DOHH2 (cell line): ENCODE measurements around the gene PTP4A2.

ENCODE experiments used
- H3F3A ChIP-seq: fragments of 200-600 bp; sonication (generic), shearing (Covaris generic); 2 replicates; pipeline ENCODE4 v1.6.0; 2016; ENCODE audit warnings: antibody characterized with exemption, mild to moderate bottlenecking; ENCODE audit not compliant: control insufficient read depth, insufficient read depth
- H3K27ac ChIP-seq: fragments of 200-600 bp; sonication (generic); 2 replicates; pipeline ENCODE4 v1.5.1; 2014; ENCODE audit warnings: low read depth, mild to moderate bottlenecking, low read length, moderate library complexity
- H3K27me3 ChIP-seq: fragments of 200-600 bp; sonication (generic); 2 replicates; pipeline ENCODE4 v1.6.1; 2014; ENCODE audit warnings: mild to moderate bottlenecking, low read length, mixed read lengths; ENCODE audit not compliant: control insufficient read depth
- H3K36me3 ChIP-seq: fragments of 200-600 bp; sonication (generic); 2 replicates; pipeline ENCODE4 v1.6.1; 2014; ENCODE audit warnings: mild to moderate bottlenecking, low read length, moderate library complexity, mixed read lengths; ENCODE audit not compliant: control insufficient read depth
- H3K4me1 ChIP-seq: fragments of 200-600 bp; sonication (generic); 2 replicates; pipeline ENCODE4 v1.6.1; 2014; ENCODE audit warnings: mild to moderate bottlenecking, low read length, mixed read lengths; ENCODE audit not compliant: control insufficient read depth
- H3K4me2 ChIP-seq: fragments of 200-600 bp; sonication (generic); 2 replicates; pipeline ENCODE4 v1.6.0; 2014; ENCODE audit warnings: mild to moderate bottlenecking, low read length, moderate library complexity
- H3K4me3 ChIP-seq: fragments of 200-600 bp; sonication (generic); 2 replicates; pipeline ENCODE4 v1.5.1; 2014; ENCODE audit warnings: mild to moderate bottlenecking, low read length, mixed read lengths
- H3K79me2 ChIP-seq: fragments of 200-600 bp; sonication (generic); 2 replicates; pipeline ENCODE4 v1.6.1; 2014; ENCODE audit warnings: mild to moderate bottlenecking, low read length, mixed read lengths; ENCODE audit not compliant: control insufficient read depth
- H3K9me2 ChIP-seq: fragments of 200-600 bp; sonication (generic); replicated peaks from 2 replicates; pipeline ENCODE4 v1.6.1; 2014; ENCODE audit warnings: mild to moderate bottlenecking, low read length, mixed read lengths; ENCODE audit not compliant: control insufficient read depth
- H3K9me3 ChIP-seq: fragments of 200-600 bp; sonication (generic); 2 replicates; pipeline ENCODE4 v1.6.1; 2014; ENCODE audit warnings: antibody characterized with exemption, low read length, mixed read lengths; ENCODE audit not compliant: control insufficient read depth, insufficient read depth
- H4K20me1 ChIP-seq: fragments of 200-600 bp; sonication (generic); 2 replicates; pipeline ENCODE4 v1.6.0; 2014; ENCODE audit warnings: low read depth, mild to moderate bottlenecking, antibody characterized with exemption, low read length, moderate library complexity; ENCODE audit not compliant: control insufficient read depth, insufficient read depth
- CTCF ChIP-seq: fragments of 200-600 bp; sonication (generic); IDR thresholded peaks from one replicate; pipeline ENCODE4 v1.5.1; 2014; ENCODE audit warnings: antibody characterized with exemption, mild to moderate bottlenecking, low read depth, low read length; ENCODE audit not compliant: poor library complexity, severe bottlenecking
- EZH2phosphoT487 ChIP-seq: fragments of 200-600 bp; sonication (generic); IDR thresholded peaks from 2 replicates; pipeline ENCODE4 v1.6.1; 2017; ENCODE audit warnings: borderline replicate concordance, mild to moderate bottlenecking, antibody characterized with exemption, low read length, moderate library complexity, mixed read lengths

The PTP4A2 gene

GRCh38 chr1:31915438-31915837 lies 22.7 kb downstream of the PTP4A2 start:
- Histone ChIP-seq H4K20me1 (peaks cover 19% of the 10 kb centered on the region; the same call in 1 of the 2 replicates), H3K9me3 (no peaks in the 10 kb centered on the region), H3K36me3 (peaks cover 86% of the 10 kb centered on the region)

GRCh38 chr1:31913968-31914367 lies 24.2 kb downstream of the PTP4A2 start:
- Histone ChIP-seq H3K27me3 (no peaks in the 10 kb centered on the region), H3K27ac (peak overlapping the region; percentile 40), H3K36me3 (peaks cover 93% of the 10 kb centered on the region), H3K79me2 (peaks cover 92% of the 10 kb centered on the region), H3K4me1 (peaks cover 53% of the 10 kb centered on the region), H3K9me2 (no peaks in the 10 kb centered on the region), H3F3A (peaks cover 20% of the 10 kb centered on the region), H3K4me2 (peak overlapping the region; percentile 11), H3K4me3 (peak overlapping the region; percentile 21), H3K9me3 (no peaks in the 10 kb centered on the region), H4K20me1 (peaks cover 15% of the 10 kb centered on the region; the same call in 1 of the 2 replicates)
- TF ChIP-seq CTCF = no peak
- TF ChIP-seq EZH2phosphoT487 = no peak

More at GRCh38 chr1:31915438-31915837, 22.7 kb downstream of the PTP4A2 start:
- Histone ChIP-seq H3K4me2 (peak overlapping the region; percentile 11; the same call in 1 of the 2 replicates), H3K4me1 (peaks cover 53% of the 10 kb centered on the region), H3K79me2 (peaks cover 98% of the 10 kb centered on the region), H3K27me3 (no peaks in the 10 kb centered on the region), H3K4me3 (no peak overlapping the region), H3K27ac (no peak overlapping the region; the same call in 1 of the 2 replicates), H3K9me2 (no peaks in the 10 kb centered on the region), H3F3A (peaks cover 18% of the 10 kb centered on the region)
- TF ChIP-seq CTCF = no peak
- TF ChIP-seq EZH2phosphoT487 = no peak

- no peaks in the 10 kb centered on the region for H3K27me3 ChIP-seq
- H3K4me2 ChIP-seq = peak overlapping the region; percentile 11
- H3K9me3 ChIP-seq = no peaks in the 10 kb centered on the region
- TF ChIP-seq EZH2phosphoT487 (no peak), CTCF (no peak)
- peaks cover 80% of the 10 kb centered on the region for H3K79me2 ChIP-seq
- H3F3A ChIP-seq = peaks cover 24% of the 10 kb centered on the region
- peak overlapping the region; percentile 40 for H3K27ac ChIP-seq
- peaks cover 50% of the 10 kb centered on the region for H3K4me1 ChIP-seq
- peaks cover 8% of the 10 kb centered on the region; the same call in 1 of the 2 replicates for H4K20me1 ChIP-seq
- H3K4me3 ChIP-seq = no peak overlapping the region
- peaks cover 92% of the 10 kb centered on the region for H3K36me3 ChIP-seq
- no peaks in the 10 kb centered on the region for H3K9me2 ChIP-seq
These were observed 25.3 kb downstream of the PTP4A2 start for GRCh38 chr1:31912839-31913239.
